GM19023 (cell line): ENCODE results near the gene NIFK.

Experiments used
- ATAC-seq: cut with Tn5 transposase; IDR thresholded peaks from one replicate; pipeline ENCODE4 v1.9.1; 2021; ENCODE audit warnings: mild to moderate bottlenecking, moderate library complexity; ENCODE audit not compliant: unreplicated experiment

The NIFK gene

DNA sequence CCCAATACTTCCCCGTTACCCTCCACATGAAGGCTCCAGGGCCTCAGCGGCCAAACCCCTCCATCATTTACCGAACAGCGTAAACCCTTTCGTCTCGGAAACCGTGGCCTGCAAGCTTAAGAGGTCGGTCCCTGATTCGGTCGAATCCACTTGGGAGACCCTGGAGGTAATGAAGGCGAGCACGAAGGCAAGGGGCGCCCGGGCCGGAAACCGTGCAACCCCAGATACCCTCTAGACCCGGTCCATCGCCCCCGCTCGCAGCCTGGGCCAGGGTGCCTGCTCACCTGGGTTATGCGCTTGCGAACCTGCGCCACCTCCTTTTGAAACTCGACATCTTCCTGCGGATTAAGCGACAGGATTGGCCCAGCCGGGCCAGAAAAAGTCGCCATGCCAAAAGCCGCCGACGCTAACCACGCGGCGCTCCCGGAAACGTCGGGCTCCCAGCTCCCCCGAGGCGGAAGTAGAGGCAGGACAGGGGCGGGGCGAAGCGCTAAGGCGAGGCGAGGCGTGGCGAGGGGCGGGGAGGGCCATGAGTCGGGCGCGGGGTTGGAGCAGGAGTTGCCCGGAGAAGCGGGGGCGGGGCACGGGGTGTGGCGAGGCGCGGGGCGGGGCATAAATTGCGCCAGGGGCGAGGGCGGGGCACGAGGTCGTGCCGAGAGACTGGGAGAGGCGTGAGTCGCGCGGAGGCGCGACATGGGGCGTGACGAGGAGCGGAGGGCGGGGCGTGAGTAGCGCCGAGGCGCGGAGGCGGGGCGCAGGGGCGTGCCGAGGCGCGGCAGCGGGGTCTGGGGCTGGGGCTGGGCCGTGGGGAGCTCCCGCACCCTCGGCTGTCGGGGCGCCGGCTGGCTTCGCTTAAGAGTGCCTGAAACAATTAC lies at the start of gene NIFK:
NIFK (minus strand) TSS at position 414 of the 875 bp plus-strand sequence; CDS start at position 389, 25 bp downstream.
- peak; percentile 94 for ATAC-seq

DNA sequence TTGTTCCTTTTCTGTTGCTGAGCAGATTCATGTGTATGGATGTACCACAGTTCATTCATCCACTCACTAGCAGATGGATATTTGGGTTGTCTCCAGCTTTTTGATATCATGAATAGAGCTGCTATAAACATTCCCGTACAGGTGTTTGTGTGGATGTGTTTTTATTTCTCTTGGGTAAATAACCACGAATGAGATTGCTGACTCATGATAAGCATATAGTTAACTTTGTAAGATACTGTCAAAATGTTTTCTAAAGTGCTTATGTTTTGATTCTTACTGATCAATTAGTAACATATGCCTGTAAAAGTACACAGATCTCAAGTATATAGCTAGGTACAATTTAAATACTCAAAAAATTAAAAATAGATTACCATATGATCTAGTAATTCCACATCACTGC lies 46.5 kb upstream of the NIFK start:
- no peak for ATAC-seq

DNA sequence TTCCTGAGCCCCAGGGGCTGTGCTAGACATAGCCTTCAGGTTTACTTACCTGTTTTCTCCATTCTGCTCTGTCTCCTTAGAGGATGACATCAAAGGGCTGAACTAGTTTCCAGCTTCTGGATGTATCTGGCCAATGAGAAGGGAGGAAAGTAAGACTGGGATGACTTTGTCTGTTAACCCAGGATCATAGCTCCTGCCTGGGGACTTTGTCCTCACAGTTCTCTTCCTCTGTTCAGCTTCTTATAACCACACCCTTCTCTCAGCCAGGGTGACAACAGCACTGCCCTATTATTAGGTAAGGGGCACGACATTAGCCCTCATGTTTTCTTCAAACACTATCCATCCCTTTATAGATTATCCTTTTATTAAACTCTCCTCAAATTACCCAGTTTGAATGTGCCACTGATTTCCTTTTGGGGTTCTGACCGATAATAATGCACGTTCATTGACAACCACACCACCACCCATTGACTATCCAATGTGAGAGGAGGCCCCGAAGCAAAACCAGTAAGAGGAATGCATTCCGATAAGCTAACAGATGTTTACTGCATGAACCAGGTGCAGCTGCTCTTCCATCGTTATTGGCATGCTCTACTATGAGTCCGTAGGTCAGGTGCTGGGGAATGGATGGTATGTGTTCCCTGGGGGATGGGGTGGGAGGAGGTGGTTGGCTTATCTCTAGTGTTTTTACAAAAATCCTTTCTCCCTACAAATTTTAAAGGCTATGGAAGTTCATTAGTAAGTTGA lies 42.2 kb upstream of the NIFK start:
- ATAC-seq: no peak

DNA sequence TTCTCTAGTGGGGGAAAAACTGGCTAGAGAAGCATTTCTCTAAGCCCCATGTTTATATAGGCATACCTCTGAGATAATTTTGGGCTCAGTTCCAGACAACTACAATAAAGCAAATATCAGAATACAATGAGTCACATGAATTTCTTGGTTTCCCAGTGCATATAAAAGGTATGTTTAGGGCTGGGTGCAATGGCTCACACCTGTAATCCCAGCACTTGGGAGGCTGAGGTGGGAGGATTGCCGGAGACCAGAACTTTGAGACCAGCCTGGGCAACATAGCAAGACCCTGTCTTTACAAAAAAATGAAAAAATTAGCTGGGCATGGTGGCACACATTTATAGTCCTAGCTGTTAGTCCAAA lies 41.0 kb upstream of the NIFK start:
- no peak for ATAC-seq

DNA sequence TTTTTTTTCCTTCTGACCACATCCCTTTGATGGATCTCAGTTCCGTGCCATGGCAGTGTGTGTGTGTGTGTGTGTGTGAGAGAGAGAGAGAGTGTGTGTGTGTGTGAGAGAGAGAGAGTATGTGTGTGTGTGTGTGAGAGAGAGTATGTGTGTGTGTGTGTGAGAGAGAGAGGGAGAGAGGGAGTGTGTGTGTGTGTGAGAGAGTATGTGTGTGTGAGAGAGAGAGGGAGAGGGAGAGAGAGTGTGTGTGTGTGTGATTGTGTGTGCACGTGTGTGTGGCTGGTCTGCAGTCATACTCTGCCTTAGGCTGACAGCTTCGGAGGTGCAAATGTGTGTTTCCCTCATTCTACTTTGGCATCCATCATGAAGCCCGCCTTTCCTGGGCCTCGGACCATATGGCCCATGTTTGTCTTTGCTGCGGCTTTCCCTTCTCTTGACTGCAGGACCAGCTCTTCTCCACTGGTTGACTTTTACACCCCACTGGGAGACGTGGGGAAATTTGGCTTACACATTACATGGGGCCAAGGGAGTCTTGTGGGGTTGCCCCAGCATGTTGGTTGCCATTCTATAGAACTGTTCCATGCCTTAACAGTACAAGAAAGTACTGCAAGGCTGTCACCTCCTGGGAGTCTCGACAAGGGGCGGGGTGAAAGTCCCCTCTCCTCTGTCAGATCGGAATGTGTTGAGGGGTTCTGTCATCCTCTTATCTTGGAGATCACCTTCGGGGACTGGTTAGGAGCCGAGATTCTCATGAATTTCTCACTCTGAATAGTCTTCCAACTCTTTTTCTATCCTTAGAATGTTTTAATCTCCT lies 40.4 kb upstream of the NIFK start:
- ATAC-seq: no peak

DNA sequence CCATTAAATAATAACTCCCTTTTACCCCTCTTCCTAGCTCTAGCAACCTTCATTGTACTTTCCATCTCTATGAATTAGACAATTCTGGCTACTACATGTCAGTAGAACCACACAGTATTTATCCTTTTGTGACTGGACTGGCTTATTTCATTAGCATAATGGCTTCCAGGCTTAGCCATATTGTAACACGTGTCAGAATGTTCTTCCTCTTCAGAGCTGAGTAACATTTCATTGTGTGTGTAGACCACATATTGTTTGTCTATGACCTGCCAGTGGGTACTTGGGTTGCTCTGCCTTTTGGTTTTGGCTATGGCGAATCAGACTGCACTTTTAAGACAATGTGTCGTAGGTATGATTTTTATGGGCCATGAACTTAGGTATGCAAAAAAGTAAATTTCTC lies 39.7 kb upstream of the NIFK start:
- ATAC-seq: no peak

DNA sequence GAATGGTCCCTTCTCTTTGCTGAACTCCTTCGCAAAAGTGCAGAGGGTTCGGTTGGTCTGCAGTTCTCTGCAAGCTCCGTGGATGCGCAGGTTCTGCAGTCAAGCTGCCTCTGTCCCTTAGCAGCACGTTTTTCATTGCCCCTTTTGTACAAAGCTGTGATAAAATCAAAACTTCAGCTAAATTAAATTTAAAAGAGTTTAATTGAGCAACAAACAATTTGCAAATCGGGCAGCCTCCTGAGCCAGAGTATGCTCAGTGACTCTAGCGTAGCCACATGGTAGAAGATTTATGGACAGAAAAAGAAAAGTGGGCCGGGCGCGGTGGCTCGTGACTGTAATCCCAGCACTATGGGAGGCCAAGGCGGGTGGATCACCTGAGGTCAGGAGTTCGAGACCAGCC lies 37.6 kb upstream of the NIFK start:
- ATAC-seq: no peak

DNA sequence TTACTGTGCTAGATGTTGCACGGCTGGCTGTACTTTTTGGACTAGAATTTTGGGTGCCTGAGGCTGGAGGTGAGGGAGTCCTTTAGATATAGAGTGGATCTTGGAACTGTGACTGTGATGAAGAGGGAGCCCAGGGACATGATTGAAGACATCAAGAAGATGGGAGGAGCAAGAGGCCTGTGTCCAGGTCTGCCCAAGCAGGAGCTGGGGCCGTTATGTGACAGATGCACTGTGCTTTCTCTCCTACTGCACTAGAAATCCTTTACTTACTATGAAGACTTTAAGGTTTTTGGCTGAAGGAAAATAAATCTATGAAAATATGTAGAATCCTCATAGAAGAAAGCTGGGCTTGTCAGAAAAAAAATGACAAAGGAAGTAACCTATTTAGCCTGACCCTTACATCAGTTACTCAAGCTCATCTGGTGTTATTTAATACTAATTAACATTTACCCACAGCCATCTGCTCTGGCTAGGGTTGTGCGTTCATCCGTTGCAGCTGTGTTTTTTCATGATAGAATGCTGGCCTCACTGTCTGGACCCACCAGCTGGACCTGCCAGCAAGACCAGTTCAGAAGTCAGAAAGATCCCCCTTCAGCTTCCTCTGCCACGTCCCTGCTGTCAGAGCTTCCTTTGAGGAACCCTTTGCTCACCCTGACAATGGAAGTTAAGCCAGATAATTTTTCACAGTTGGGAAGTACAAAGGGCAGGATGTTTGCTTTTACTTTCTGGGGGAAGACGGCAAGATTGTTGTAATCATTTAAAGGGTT lies 35.5 kb upstream of the NIFK start:
- no peak for ATAC-seq

DNA sequence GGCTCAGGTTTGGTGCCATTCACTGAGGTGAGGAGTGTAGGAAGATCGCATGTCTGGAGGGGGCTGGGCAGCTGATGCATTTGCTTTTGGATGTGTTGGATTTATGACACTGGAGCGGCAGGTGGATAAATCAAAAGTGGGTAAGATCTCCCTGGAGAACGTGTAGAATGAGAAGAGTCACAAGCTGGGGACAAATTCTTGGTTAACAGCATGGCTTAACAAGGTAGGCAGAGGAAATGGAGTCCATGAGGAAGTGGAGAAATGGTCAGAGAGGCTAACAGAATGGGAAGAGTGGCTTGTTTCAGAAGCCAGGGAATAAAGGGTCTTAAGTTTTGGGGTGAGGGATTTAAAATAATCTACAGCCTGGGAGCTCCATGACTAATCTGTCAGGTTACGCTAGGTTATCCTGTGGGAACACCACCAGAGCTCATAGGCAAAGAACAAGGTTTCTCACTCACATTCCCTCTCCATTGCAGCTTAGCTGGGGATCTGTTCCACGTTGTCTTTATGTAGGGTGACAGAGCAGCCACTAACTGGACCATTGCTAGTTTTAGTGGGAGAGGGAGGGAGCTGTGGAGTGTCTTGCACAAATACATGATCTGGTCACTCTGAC lies 31.6 kb upstream of the NIFK start:
- no peak for ATAC-seq

DNA sequence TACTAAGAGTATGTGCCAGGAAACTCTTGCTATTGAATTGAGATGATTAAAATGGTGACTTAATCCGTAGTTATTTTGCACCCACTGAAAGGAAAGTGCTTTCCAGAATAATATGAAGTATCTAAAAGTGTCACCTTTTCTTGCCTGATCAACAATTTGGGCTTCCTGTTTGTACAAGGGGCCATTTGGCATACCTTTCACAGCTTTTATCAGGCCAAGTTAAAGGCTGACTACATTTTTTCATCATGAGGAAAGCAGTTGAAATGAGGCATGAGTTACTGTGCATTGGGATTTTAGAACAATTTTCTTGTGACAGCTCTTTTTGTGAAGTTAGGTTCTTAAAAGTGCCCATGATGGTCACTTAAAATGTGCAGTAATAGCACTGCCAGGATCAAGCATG lies 29.9 kb upstream of the NIFK start:
- no peak for ATAC-seq

DNA sequence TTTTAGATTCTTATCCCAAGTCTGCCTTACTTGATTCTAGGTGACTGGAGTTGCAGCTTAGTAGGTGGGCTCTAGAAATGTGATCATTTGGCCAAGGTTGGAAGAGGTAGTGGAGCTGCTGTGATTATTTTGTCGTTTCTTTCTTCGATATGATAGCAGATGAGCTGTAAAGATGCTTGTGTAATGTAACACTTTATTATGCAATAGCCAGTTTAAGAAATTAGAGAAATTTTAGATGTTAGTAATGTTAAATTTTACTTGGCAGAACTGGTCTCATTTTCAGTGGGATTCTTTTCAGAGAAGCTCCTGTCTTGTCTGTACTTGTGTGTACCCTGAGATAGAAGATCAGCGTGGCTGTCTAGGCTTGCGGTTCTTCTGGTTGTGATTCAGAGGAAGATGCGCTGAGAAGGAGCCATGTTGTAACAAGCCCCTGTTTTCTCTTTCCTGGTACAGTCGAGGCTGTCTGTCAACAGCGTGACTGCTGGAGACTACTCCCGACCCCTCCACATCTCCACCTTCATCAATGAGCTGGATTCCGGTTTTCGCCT lies 28.1 kb upstream of the NIFK start:
- ATAC-seq: no peak

DNA sequence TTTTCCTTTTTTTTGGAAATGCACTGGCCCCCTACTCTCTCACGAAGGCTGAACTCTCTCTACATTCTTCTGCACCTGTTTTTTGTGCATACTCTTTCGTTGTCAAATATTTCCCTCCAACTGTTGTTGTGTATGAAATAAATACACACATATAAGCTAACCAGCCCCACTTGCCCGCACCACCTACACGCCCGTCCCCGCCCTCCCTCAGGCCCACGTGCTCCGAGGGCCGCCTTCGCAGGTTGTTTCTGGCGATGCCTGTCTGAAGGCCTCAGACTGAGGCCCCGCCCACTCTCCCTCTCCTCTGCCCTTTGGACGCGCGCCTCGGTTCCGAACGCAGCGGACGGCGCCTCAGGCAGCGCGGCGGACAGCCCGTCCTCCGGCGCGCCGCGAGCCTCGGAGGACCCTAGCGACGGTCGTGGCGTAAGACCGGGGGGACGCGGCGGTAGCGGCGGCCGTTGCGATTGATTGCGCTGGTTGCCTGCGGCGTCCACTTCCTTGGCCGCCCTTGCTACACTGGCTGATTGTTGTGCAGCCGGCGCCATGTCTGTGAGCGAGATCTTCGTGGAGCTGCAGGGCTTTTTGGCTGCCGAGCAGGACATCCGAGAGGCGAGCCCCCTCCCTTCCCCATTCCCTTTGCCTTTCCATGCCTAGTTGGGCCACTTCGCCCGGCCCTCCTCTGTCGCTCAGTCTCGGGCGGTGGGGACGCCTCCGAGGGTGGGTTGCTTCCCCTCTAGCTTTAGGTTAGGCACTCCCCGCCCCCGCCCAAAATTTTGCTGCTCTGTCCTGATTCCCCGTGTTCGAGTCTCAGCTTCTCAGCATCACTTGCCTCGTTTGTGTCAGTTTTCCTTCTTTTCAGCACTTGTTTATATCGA lies 18.8 kb upstream of the NIFK start, which contains the start of gene TSN:
TSN (plus strand) TSS at position 415 of the 875 bp plus-strand sequence; CDS start at position 544, 129 bp downstream.
- peak; percentile 100 for ATAC-seq

DNA sequence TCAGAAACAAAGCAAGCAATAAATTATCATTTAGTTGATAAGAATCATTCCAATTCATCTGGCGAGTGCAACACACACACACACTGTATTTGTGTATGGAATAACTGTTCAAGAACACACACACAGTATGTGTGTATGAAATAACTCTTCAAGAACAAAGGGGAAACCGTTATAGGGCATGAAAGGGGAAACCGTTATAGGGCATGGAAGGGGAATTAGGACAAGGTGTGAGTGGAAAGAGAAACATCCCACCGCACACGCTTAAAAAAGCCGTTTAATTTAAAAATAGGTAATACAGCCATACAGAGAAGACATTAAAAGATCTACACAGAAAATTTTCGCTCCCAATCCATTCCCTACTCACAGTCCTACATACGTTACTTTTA lies 18.2 kb upstream of the NIFK start:
- peak; percentile 1 for ATAC-seq

DNA sequence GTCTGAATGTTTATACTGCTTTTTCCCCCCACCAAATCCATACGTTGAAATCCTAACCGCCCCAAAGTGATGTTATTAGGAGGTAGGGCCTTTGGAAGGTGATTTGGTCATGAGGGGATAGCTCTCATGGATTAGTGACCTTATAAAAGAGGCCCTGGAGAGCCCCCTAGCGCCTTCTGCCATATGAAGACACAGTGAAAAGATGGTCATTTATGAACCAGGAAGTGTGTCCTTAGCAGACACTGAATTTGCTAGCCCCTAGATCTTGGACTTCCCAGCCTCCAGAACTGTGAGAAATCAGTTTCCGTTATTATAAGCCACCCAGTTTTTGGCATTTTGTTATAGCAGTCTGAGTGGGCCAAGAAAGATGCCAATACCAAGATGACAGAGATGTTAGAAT lies 11.5 kb upstream of the NIFK start:
- no peak for ATAC-seq

DNA sequence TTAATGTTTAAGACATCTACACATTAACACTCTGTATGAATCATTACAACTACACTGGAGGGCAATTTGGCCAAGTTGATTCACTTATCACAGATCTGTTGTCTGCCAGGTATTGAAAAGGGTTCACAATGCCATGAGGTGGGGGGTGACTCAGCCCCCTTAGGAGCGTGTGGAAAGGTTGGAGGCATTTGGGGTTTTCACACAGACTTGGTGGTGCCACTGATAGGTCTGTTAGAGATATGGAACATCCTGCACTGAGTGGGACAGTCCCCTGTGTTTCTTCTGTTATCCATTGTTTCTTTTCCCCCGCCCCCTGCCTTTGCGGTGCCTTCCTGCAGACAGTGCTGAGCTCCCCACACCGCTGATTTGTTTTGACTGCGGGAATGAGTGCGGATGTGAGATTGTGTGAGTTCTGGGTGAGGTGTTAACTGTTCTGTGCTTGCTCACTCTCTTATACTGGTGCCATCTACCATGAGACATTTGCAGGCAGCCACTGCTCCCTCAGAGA lies 9.4 kb upstream of the NIFK start:
- no peak for ATAC-seq

DNA sequence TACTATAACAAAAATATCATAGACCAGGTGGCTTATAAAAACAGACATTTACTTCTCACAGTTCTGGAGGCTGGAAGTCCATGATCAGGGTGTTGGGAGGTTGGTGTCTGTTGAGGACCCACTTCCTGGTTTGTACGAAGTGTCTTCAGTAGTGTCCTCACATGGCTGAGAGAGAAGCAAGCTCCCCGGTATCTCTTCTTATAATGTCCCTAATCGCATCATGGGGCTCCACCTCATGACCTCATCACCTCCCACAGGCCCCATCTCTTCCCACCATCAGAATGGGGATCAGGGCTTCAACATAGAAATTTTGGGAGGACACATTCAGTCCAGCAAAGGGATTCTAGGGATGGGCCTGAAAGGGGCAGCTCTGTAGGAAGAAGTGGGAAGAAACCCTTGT lies 4.8 kb upstream of the NIFK start:
- no peak for ATAC-seq

DNA sequence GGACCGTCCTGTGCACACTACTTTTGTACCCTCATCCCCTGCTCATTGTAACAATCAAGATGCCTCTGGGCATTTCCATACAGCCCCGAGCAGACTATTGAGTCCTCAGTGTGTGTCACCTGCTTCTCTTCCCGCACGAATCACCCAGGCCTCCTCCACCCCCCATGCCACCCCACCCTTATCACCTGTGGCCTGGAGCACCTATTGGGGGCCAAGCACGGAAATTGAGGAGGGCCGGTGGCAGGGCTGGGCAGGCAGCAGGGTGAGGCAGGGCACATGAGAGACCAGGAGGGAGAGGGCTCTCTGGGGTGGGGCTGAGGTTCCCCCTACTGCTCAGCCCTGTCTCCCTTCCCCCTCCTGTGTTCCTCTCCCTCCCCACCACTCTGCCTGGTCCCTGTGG lies 4.3 kb upstream of the NIFK start:
- no peak for ATAC-seq

DNA sequence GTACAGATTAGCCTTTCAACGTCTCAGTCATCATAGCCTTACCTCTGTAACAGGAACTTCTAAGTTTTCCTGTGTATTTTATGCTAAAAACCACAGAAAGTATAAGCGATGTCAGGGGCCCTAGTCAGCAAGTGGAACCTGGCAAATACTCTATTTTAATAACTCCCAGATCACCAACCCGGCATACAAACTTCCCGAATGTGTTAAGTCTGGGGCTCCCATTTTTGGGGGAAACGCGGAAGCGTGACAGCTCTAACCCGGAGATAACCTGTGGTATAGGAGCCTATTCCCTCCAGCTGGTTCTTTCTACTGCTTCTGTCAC lies 574 bp downstream of the NIFK start:
- ATAC-seq: no peak

DNA sequence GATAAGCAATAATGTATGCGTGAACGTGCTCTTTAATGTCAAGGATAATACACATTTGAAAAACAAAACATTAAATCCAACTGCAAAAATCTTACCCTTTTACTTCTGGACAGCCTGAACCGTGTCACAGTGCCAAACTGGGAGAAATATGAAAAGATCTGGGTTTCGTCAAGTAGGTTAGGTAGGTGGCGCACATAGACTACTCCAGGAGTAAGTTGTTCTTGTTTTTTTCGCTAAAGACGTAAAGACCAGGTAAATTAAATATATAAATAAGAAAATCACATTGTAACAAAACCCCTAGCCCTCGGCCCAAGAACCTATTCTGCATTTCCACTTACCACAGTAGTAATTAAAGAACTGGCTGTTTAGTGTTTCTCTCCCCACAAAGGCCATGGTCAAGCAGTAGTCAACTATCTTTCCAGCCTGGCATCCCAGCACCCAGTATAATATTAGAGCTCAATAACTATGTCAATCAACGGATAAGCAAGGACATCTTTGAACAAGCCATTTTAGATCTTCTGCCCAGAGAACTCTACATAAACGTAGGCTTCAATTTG lies 1.1 kb downstream of the NIFK start:
- ATAC-seq: no peak
